GM12892 (cell line): ENCODE measurements around the gene SPRR2F.
"Not testable (repeated sequence)": the region's sequence is repeated elsewhere in the genome, so short reads cannot be mapped to it uniquely, and the experiment has no call there.

ENCODE experiments used
- DNase-seq: peaks from one replicate; pipeline ENCODE4 v3.0.0; 2011; ENCODE audit not compliant: insufficient read length
- FAIRE-seq: peaks from 2 replicates; lab custom pipeline; 2011; peaks lifted over from hg19 to GRCh38; lab: Jason Lieb, UNC
- POLR2A ChIP-seq: IDR thresholded peaks from 2 replicates; pipeline ENCODE4 v1.6.1; 2011; ENCODE audit warnings: low read depth, low read length, control low read depth
- POLR2AphosphoS5 ChIP-seq: IDR thresholded peaks from 2 replicates; pipeline ENCODE4 v1.6.1; 2011; ENCODE audit warnings: low read depth, low read length, control low read depth
- TAF1 ChIP-seq: IDR thresholded peaks from 2 replicates; pipeline ENCODE4 v1.6.1; 2011; ENCODE audit warnings: low read depth, mild to moderate bottlenecking, control low read depth, low read length, borderline replicate concordance

The SPRR2F gene

DNA sequence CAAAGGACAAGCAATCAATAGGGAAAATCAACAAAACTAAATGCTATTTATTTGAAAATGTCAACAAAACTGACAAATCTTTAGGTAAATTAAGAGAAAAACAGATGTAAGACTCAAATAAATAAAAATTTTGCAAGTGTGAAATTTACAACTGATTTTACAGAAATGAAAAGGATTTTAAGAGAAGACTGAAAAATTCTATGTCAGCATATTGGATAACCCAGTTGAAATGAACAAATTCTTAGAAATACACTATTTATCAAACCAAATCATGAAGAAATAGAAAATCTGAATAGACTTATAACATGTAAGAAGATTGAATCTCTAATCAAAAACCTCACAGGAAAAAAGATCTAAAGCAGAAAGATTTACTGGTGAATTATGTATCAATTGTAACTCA, 7.6 kb upstream of the SPRR2F start:
- FAIRE-seq: no peak
- DNase-seq: no peak
- no peak for TF ChIP-seq TAF1

DNA sequence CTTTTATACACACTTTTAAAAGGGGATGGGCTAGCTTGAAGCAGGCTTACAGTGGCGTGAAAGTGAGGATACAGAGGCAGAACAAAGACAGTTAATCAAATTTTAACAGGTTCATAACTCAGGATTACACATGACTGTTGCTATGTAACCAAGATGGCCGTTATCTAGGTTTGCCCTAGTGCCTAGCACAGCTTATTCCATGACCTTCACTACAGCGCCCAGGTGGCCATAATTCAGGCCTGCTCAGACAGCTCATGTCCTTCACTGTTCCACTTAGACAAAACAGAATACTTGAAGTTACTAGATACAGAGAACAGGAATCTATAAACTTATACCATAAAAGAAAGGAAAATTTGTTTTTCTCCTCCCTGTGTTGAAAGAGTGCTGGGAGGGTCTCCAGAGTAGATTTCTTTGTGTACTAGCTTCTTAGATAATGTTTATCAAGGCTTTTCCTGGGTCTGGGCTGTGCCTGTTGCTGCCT, 6.2 kb upstream of the SPRR2F start:
- FAIRE-seq: no peak
- TF ChIP-seq POLR2AphosphoS5 (no peak), POLR2A (no peak), TAF1 (no peak)
- no peak for DNase-seq

DNA sequence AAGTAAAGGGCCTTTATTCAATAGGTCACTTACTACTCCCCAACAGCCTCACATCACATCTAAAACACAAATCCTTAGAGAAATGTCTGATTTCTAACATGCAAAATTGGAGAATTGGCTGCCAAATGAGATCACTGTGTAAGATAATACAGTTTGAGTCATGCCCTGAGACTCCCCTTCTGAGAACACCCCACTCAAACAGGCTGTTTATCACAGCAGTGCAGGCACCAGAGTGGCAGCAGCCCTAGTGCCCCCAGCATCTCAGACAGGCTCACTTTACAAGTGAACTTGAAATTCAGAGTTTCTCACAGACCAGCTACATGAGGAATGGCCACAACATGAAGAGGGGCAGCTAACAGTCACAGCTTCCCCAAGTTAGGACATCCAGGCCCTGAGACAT, 1.9 kb upstream of the SPRR2F start:
- FAIRE-seq, DNase-seq: not testable (repeated sequence)

DNA sequence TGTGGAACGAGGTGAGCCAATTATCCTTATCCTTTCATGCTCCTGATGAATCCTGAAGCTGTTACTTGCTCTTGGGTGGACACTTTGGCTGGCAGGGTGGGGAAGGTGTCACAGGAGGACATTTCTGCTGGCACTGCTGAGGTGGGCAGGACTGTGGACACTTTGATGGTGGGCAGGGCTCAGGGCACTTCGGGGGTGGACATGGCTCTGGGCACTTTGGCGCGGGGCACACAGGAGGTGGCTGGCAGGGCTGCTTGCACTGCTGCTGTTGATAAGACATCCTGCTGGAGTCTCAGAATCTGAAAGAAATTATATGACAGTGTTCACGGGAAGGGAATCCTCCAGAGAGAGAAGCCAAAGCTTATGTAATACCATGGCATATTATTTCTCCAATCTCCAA, 862 bp downstream of the SPRR2F start:
- not testable (repeated sequence) for FAIRE-seq, DNase-seq

DNA sequence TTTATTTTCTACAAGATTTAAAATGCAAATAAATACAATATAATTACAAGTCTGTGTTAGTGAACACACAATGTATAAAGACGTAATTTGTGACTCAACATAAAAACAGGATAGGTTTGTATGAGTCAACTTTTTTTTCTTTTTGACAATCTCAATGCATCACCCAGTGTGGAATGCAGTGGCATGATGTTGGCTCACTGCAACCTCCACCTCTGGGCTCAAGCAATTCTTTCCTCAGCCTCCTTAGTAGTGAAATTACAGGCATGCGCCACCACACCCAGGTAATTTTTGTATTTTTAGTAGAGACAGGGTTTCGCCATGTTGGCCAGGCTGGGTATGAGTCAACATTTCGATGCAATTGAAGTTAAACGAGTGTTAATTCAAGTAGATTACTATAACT, 13.1 kb downstream of the SPRR2F start:
- DNase-seq: no peak
- TF ChIP-seq TAF1 (no peak), POLR2A (no peak), POLR2AphosphoS5 (no peak)
- FAIRE-seq: no peak

DNA sequence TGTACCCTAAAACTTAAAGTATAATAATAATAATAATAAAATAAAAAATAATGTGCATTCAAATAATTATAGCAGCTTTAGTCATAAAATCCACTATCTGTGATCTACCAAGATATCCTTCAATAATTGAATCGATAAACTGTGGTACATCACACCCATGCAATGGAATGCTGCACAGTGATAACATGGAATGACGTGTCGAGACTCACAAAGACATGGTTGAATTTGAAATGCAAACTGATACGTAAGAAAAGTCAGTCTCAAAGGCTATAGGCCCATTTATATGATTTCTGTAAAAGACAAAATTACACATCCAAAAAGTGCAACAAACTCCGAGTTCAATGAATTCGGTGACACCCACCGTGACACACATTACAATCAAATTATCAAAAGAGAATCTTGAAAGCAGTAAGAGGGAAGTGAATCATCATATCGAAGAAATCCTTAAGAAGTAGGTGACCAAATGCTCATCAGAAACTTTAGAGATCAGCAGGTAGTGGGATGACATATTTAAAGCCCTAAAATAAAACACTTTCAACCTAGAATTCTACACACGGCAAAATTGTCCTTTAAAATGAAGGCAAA, 13.8 kb downstream of the SPRR2F start:
- TF ChIP-seq TAF1 (no peak), POLR2AphosphoS5 (no peak), POLR2A (no peak)
- FAIRE-seq (no peak), DNase-seq (no peak)

DNA sequence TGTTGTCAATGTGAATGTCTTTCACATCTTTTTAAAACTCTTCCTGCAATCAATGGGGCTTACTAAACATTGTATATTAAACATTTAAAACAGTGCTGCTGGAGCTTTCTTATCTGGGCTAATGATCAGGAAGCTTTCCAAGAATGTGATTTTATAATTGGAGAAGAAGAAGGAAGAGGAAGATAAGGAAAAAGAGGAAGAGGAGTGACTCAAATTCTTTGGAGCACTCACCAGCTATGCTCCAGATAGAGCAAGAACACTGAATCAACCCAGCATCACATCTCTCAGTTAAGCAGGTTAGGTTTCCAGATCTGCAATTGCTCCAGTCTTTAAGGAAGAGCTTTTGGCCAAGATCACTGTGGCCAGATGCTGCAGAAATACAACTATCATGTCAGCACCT, 17.6 kb downstream of the SPRR2F start:
- DNase-seq (no peak), FAIRE-seq (no peak)
- TF ChIP-seq TAF1 (no peak), POLR2A (no peak), POLR2AphosphoS5 (no peak)

DNA sequence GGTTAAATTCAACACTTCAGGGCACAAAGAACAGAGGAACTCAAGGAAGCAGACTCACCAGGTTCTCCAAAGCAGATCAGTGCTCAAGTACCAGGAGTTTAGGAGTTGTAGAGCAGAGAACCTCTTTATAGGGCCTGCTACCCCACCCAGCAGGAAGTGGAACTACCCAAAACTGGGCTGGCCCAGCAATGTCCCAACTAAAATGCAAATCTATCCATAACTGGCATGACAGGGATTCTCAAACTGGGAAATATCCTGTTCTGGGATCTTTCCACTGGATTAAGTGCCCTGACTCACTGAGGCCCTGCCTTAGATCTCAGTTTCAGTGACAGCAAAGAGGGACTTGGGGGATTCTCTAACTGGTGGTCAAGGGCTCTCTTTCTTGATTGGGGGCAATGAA, 18.9 kb downstream of the SPRR2F start, which contains the start of gene SPRR2E:
TSS of gene SPRR2E (minus strand) at position 101 of the 400 bp plus-strand sequence. CDS start 775 bp downstream, outside the sequence.
- FAIRE-seq: no peak
- TF ChIP-seq POLR2A (no peak), POLR2AphosphoS5 (no peak), TAF1 (no peak)

DNA sequence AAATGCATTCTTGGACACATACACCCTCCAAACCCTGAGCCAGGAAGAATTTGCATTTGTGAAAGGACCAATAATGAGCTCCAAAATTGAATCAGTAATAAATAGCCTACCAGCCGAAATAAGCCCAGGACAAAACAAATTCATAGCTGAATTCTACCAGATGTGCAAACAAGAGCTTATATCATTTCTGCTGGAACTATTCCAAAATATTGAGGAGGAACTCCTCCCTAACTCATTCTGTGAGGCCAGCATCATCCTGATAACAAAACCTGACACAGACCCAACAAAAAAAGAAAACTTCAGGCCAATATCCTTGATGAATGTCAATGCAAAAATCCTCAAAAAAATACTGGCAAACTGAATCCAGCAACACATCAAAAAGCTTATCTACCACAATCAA, 25.7 kb downstream of the SPRR2F start:
- no peak for TF ChIP-seq TAF1
- no peak for TF ChIP-seq POLR2A
- no peak for TF ChIP-seq POLR2AphosphoS5
- no peak for FAIRE-seq

More for the DNA sequence above, 18.9 kb downstream of the SPRR2F start, which contains the start of gene SPRR2E:
- DNase-seq: no peak

DNA sequence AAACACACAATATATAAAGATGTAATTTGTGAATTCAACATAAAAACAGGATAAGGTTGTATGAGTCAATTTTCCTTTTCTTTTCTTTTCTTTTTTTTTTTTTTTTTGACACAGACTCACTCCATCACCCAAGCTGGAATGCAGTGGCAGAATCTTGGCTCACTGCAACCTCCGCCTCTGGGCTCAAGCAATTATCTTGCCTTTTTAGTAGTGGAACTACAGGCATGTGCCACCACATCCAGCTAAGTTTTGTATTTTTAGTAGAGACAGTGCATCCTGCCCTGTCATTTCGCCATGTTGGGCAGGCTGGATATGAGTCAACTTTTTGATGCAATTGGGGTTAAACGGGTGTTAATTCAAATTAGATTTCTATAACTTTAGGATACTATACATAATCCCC, 31.6 kb downstream of the SPRR2F start:
- DNase-seq (no peak), FAIRE-seq (no peak)
- no peak for TF ChIP-seq POLR2AphosphoS5
- no peak for TF ChIP-seq POLR2A
- TF ChIP-seq TAF1: no peak

More for the DNA sequence above, 25.7 kb downstream of the SPRR2F start:
- DNase-seq: no peak

DNA sequence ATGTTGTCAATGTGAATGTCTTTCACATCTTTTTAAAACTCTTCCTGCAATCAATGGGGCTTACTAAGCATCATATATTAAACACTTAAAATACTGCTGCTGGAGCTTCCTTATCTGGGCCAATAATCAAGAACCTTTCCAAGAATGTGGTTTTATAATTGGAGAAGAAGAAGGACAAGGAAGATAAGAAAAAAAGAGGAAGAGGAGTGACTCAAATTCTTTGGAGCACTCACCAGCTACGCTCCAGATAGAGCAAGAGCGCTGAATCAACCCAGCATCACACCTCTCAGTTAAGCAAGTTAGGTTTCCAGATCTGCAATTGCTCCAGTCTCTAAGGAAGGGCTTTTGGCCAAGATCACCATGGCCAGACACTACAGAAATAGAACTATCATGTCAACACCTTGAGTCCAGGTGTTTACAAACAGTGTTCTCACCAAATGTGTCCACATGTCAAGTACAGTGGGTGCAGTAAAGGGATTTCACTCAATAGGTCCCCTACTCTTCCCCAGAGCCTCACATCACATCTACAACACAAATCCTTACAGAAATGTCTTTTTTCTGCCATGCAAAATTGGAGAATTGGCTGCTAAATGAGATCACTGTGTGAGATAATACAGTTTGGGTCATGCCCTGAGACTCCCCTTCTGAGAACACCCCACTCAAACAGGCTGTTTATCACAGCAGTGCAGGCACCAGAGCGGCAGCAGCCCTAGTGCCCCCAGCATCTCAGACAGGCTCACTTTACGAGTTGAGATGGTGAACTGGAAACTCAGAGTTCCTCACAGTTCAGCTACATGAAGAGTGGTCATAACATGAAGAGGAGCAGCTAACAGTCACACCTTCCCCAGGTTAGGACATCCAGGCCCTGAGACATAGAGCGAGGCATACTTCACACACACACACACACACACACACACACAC, 40.2 kb downstream of the SPRR2F start:
- FAIRE-seq (no peak), DNase-seq (no peak)
- TF ChIP-seq TAF1: no peak
- TF ChIP-seq POLR2AphosphoS5: no peak
- TF ChIP-seq POLR2A: no peak

DNA sequence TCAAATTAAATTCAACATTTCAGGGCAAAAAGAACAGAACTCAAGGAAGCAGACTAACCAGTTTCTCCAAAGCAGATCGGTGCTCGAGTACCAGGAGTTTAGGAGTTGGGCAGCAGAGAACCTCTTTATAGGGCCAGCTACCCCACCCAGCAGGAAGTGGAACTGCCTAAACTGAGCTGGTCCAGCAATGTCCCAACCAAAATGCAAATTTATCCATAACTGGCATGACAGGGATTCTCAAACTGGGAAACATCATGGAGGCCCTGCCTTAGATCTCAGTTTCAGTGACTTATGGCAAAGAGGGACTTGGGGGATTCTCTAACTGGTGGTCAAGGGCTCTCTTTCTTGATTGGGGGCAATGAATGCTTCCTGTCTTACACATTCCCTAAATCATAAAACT, 41.8 kb downstream of the SPRR2F start, which contains the start of gene SPRR2B:
TSS of gene SPRR2B (minus strand) at position 101 of the 400 bp plus-strand sequence. CDS start 772 bp downstream, outside the sequence.
- TF ChIP-seq POLR2A (no peak), POLR2AphosphoS5 (no peak), TAF1 (no peak)
- DNase-seq (no peak), FAIRE-seq (no peak)

DNA sequence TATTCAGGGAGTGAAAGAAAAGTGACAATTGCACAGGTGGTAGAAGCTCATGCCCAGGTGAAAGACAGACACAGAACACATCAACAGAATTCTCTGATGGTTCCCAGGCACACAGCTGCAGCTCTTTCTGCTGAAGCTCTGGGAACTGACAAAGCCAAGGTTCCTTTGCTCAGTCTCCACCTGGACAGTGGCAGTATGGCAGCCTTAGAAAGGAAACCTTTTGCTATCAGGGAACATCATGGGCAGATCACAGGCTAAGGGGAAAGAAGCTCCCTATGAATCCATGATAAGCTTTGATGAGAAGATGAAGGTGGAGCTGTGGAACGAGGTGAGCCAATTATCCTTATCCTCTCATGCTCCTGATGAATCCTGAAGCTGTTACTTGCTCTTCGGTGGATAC, 43.1 kb downstream of the SPRR2F start:
- DNase-seq (no peak), FAIRE-seq (peak; percentile 67)
- TF ChIP-seq POLR2A (no peak), TAF1 (no peak), POLR2AphosphoS5 (no peak)
